Mesendoderm (in vitro differentiated cells): ENCODE measurements around the gene GRIK1.

Experiments used
- DNase-seq: peaks from one replicate; pipeline ENCODE4 v3.0.0; 2013
- H2AK5ac ChIP-seq: 2 replicates; pipeline ENCODE4 v1.6.1; 2013; ENCODE audit warnings: low read length, inconsistent platforms
- H2BK120ac ChIP-seq: 2 replicates; pipeline ENCODE4 v1.6.1; 2013; ENCODE audit warnings: low read depth, mild to moderate bottlenecking, low read length, moderate library complexity, mixed read lengths
- H2BK15ac ChIP-seq: replicated peaks from 2 replicates; pipeline ENCODE4 v1.6.1; 2013; ENCODE audit warnings: low read depth, mild to moderate bottlenecking, moderate library complexity
- H2BK5ac ChIP-seq: 2 replicates; pipeline ENCODE4 v1.6.1; 2013; ENCODE audit warnings: low read length, inconsistent platforms
- H3K18ac ChIP-seq: 2 replicates; pipeline ENCODE4 v1.6.1; 2013; ENCODE audit warnings: mild to moderate bottlenecking, low read length, mixed read lengths
- H3K23ac ChIP-seq: one replicate; pipeline ENCODE4 v1.6.1; 2013; ENCODE audit warnings: low read length
- H3K27ac ChIP-seq: 2 replicates; pipeline ENCODE4 v1.5.1; 2013; ENCODE audit warnings: low read depth, mild to moderate bottlenecking, inconsistent platforms, low read length, moderate library complexity
- H3K27me3 ChIP-seq: 2 replicates; pipeline ENCODE4 v1.6.1; 2013; ENCODE audit warnings: low read length, control low read depth, mild to moderate bottlenecking, inconsistent platforms; ENCODE audit not compliant: insufficient read depth, poor library complexity
- H3K36me3 ChIP-seq: 2 replicates; pipeline ENCODE4 v1.6.1; 2013; ENCODE audit warnings: low read length, inconsistent platforms; ENCODE audit not compliant: control insufficient read depth, insufficient read depth
- H3K4ac ChIP-seq: one replicate; pipeline ENCODE4 v1.6.1; 2013; ENCODE audit warnings: low read depth, mild to moderate bottlenecking, low read length, moderate library complexity
- H3K4me1 ChIP-seq: 2 replicates; pipeline ENCODE4 v1.6.1; 2013; ENCODE audit warnings: low read depth, low read length, inconsistent platforms; ENCODE audit not compliant: control insufficient read depth
- H3K4me2 ChIP-seq: 2 replicates; pipeline ENCODE4 v1.6.1; 2013; ENCODE audit warnings: low read length
- H3K4me3 ChIP-seq: 2 replicates; pipeline ENCODE4 v1.5.1; 2013; ENCODE audit warnings: mild to moderate bottlenecking, low read length
- H3K56ac ChIP-seq: one replicate; pipeline ENCODE4 v1.6.1; 2013; ENCODE audit warnings: low read length
- H3K79me1 ChIP-seq: 2 replicates; pipeline ENCODE4 v1.6.1; 2013; ENCODE audit warnings: low read length, inconsistent platforms
- H3K79me2 ChIP-seq: 2 replicates; pipeline ENCODE4 v1.6.1; 2013; ENCODE audit warnings: mild to moderate bottlenecking, low read length; ENCODE audit not compliant: control insufficient read depth, insufficient read depth
- H3K9ac ChIP-seq: 2 replicates; pipeline ENCODE4 v1.6.1; 2013; ENCODE audit warnings: low read length, inconsistent platforms
- H4K5ac ChIP-seq: one replicate; pipeline ENCODE4 v1.6.1; 2013; ENCODE audit warnings: low read length
- H4K8ac ChIP-seq: one replicate; pipeline ENCODE4 v1.6.1; 2013; ENCODE audit warnings: low read depth, mild to moderate bottlenecking, control low read depth, low read length, moderate library complexity
- WGBS: extraction: QIAGEN DNeasy Blood & Tissue Kit; methylation state at CpG from one replicate; pipeline ENCODE4 v1.1.7; 2013; ENCODE audit warnings: low lambda C conversion rate, missing lambda C conversion rate; ENCODE audit not compliant: insufficient coverage; ENCODE audit errors: extremely low coverage; 5-methylcytosine and 5-hydroxymethylcytosine counted together

Gene GRIK1

DNA sequence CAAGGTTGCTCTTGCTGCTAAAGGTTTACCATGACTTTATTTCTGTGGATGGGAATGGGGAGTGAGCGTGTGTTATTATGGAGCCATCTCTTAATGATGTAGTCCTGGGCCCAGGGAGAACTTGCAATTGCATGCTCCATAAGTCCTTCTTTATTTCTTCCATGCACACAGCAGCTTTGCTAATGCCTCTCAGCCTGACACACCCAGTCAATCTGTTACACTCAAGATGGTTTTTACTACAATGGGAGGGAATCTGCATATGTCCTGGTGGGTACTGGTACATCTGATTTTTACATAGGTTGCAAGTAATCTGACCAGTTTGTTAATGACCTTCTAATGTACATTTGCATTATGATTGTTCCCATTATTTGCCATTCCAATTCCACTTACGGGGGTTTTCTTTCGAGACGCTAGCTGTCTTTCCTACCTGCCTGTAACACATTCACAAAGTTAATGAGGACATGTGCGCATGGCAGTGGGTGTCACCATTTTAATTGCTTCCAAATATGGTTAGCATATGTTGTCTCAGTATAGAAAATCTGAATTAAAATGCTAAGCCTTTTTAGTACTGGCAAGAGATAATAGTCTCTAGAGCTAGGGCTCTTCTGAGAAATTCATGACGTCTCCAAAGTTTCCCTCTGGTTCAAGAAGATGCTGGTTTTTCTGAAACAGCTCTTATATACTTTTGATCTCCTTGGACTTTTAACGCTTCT lies 188.2 kb downstream of the GRIK1 start:
- H3K9ac ChIP-seq, result no peak overlapping the region
- H2BK120ac ChIP-seq, result no peak overlapping the region
- H3K23ac ChIP-seq, result no peak overlapping the region
- peak overlapping the region; percentile 11 for H2BK5ac ChIP-seq
- H4K5ac ChIP-seq, result no peak overlapping the region
- no peak overlapping the region for H3K56ac ChIP-seq
- peaks cover 10% of the 10 kb centered on the region for H3K4me1 ChIP-seq
- H3K4ac ChIP-seq, result no peak overlapping the region
- no peak overlapping the region for H3K4me2 ChIP-seq
- H3K27ac ChIP-seq, result peak overlapping the region; percentile 29
- no peaks in the 10 kb centered on the region for H3K79me2 ChIP-seq
- no peak overlapping the region for H4K8ac ChIP-seq
- no peak overlapping the region for H2BK15ac ChIP-seq
- no peaks in the 10 kb centered on the region for H3K27me3 ChIP-seq
- no peak overlapping the region for H3K4me3 ChIP-seq
- no CpG with 5 or more reads among the region's 7 CpGs for WGBS
- H3K18ac ChIP-seq, result peak overlapping the region; percentile 75
- DNase-seq, result no peak
- no peak overlapping the region for H2AK5ac ChIP-seq
- H3K79me1 ChIP-seq, result no peaks in the 10 kb centered on the region
- no peaks in the 10 kb centered on the region for H3K36me3 ChIP-seq

DNA sequence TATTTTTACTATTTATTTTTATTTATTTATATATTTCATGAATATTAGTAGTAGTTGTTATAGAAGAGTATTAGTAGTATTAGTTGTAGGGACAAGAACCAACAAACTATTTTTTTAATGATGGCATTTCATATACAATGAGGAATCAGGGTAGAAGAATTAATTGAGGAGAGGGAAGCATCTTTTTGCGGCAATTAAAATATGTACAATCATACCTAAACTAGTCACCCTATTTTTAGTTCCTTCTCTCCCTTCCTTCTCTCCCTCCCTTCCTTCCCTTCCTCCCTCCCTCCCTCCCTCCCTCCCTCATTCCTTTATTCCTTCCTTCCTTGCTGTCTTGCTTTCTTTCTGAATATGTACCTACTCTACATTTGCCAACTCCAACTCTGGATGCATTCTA lies 189.8 kb downstream of the GRIK1 start:
- H2AK5ac ChIP-seq, result no peak overlapping the region
- no peak overlapping the region for H4K8ac ChIP-seq
- H3K18ac ChIP-seq, result no peak overlapping the region
- peaks cover 10% of the 10 kb centered on the region for H3K4me1 ChIP-seq
- no peaks in the 10 kb centered on the region for H3K79me2 ChIP-seq
- H2BK5ac ChIP-seq, result no peak overlapping the region
- H3K4me2 ChIP-seq, result no peak overlapping the region
- no peak overlapping the region for H3K27ac ChIP-seq
- no peaks in the 10 kb centered on the region for H3K27me3 ChIP-seq
- H3K23ac ChIP-seq, result no peak overlapping the region
- H3K79me1 ChIP-seq, result no peaks in the 10 kb centered on the region
- no peak overlapping the region for H3K4ac ChIP-seq
- WGBS, result no CpG with 5 or more reads among the region's 1 CpG
- H3K36me3 ChIP-seq, result no peaks in the 10 kb centered on the region
- H3K4me3 ChIP-seq, result no peak overlapping the region
- no peak for DNase-seq
- no peak overlapping the region for H2BK15ac ChIP-seq
- H3K56ac ChIP-seq, result no peak overlapping the region
- H3K9ac ChIP-seq, result no peak overlapping the region
- H2BK120ac ChIP-seq, result no peak overlapping the region
- H4K5ac ChIP-seq, result no peak overlapping the region

DNA sequence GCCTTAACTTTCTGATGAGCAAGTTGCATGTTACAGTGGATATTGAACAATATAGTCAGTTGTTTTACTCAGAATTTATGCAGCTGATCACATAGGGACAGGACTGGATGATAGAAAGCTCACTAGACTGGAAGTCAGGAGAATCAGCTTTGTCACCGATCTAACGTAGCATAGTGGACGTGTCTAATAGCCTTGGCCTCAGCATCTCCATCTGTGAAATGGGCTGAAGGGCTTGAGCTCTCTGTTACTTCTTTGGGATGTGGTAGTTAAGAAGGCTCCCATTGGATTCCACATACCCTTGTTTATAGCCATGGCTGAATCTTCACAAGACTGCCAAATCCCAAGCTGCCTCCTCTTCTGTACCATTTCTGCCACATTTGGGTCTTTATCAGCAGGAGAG lies 190.6 kb downstream of the GRIK1 start:
- Histone ChIP-seq H2BK15ac (no peak overlapping the region), H4K5ac (no peak overlapping the region), H3K79me2 (no peaks in the 10 kb centered on the region), H3K27me3 (no peaks in the 10 kb centered on the region), H3K56ac (no peak overlapping the region), H2AK5ac (no peak overlapping the region), H3K4me1 (peaks cover 10% of the 10 kb centered on the region), H3K4ac (no peak overlapping the region), H3K18ac (no peak overlapping the region), H3K23ac (no peak overlapping the region), H3K27ac (no peak overlapping the region), H4K8ac (no peak overlapping the region), H3K4me2 (no peak overlapping the region), H2BK5ac (no peak overlapping the region), H3K36me3 (no peaks in the 10 kb centered on the region), H2BK120ac (no peak overlapping the region), H3K79me1 (no peaks in the 10 kb centered on the region), H3K4me3 (no peak overlapping the region), H3K9ac (no peak overlapping the region)
- no peak for DNase-seq
- no CpG with 5 or more reads among the region's 3 CpGs for WGBS

DNA sequence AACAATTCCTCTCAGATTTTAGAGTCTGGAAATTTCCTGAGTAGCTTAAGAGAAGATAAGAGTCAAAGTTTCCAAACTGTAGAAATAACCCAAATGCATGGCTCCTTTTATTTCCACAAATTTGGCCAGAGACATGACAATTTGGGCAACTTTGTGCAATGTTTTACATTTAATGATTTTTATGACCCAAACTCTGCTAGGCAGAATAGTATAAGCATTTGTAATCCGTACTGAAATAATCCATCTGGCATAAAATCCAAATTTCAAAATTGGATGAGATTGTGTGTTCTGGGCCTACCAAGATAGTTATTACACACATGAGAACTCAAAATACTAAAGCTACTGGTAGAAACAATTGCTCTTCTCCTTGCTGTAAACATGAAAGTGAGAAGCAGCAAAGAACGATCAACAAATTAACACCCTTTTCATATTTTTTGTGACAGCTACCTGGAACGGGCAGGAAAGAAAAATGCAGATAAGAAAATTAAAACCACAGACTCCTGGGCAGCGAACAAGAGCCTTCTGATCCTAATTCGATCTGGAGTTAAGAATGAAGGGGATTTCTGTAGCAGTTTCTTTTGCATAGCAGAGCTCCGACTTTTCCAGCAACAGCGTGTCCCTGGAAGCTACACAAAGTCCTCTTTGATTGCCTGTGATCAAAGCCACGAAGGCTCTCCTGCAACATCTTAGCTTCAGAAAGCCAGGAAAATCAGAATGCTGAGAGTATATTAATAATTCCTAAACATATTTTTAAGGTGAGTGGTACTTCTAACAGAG lies 191.2 kb downstream of the GRIK1 start:
- DNase-seq, result no peak
- Histone ChIP-seq H2BK5ac (no peak overlapping the region), H2BK120ac (no peak overlapping the region), H3K4me2 (no peak overlapping the region), H3K4ac (no peak overlapping the region), H2BK15ac (no peak overlapping the region), H2AK5ac (no peak overlapping the region), H4K5ac (no peak overlapping the region), H3K4me3 (no peak overlapping the region), H3K36me3 (no peaks in the 10 kb centered on the region), H3K23ac (no peak overlapping the region), H3K79me2 (no peaks in the 10 kb centered on the region), H4K8ac (no peak overlapping the region), H3K56ac (no peak overlapping the region), H3K27ac (no peak overlapping the region), H3K27me3 (no peaks in the 10 kb centered on the region), H3K18ac (no peak overlapping the region), H3K4me1 (peaks cover 10% of the 10 kb centered on the region), H3K79me1 (no peaks in the 10 kb centered on the region), H3K9ac (no peak overlapping the region)
- no CpG with 5 or more reads among the region's 8 CpGs for WGBS

DNA sequence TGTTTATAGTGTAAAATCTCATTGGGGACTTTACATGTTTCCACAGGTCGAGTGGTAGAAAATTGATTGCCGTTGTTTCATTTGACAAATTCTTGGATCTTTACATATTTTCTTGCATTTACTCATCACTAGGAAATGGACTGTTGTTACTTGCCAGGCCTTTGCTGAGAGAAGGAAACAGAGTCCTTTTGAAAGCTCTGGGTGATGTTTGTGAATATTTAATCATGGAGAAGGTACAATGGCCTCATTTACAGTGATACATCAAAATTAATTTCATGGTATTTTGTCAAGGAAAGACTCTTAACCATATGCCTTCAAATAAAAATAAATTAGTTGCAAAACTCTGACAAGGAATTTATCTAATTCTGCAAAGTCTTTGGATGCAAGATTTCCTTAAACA lies 198.0 kb downstream of the GRIK1 start:
- no peaks in the 10 kb centered on the region for H3K79me2 ChIP-seq
- H3K4ac ChIP-seq, result no peak overlapping the region
- H3K4me2 ChIP-seq, result no peak overlapping the region
- H2BK120ac ChIP-seq, result no peak overlapping the region
- H4K8ac ChIP-seq, result no peak overlapping the region
- H3K79me1 ChIP-seq, result no peaks in the 10 kb centered on the region
- no peak overlapping the region for H2BK5ac ChIP-seq
- H3K4me1 ChIP-seq, result no peaks in the 10 kb centered on the region
- H3K36me3 ChIP-seq, result no peaks in the 10 kb centered on the region
- WGBS, result no CpG with 5 or more reads among the region's 2 CpGs
- H3K27me3 ChIP-seq, result no peaks in the 10 kb centered on the region
- no peak overlapping the region for H4K5ac ChIP-seq
- no peak overlapping the region for H3K23ac ChIP-seq
- no peak overlapping the region for H3K9ac ChIP-seq
- H3K56ac ChIP-seq, result no peak overlapping the region
- H3K4me3 ChIP-seq, result no peak overlapping the region
- no peak overlapping the region for H3K27ac ChIP-seq
- H2AK5ac ChIP-seq, result no peak overlapping the region
- H2BK15ac ChIP-seq, result no peak overlapping the region
- DNase-seq, result no peak
- H3K18ac ChIP-seq, result no peak overlapping the region
